Tibial nerve (tissue), 4 donors: ENCODE results near the gene PTPRT. TPM values are rescaled to one million over a fixed set of nuclear protein-coding genes. Genes with fewer than 3 reads are reported as not detected.

Experiments
- DNase-seq, 2 donors: peaks; one replicate each; pipeline ENCODE4 v3.0.0-alpha.2; 2019; ENCODE audit warnings: low spot score in 2 of 2
- H3K27ac ChIP-seq, 4 donors: fragments of 200-600 bp; sonication (generic) in 3 of 4; one replicate each; pipeline ENCODE4 v1.5.1; 2017 to 2019; ENCODE audit warnings: mild to moderate bottlenecking in 1 of 4
- H3K27me3 ChIP-seq, 2 donors: fragments of 200-600 bp; sonication (generic) in 1 of 2; one replicate each; pipeline versions ENCODE4 v1.5.1 to v1.6.0; 2017 to 2019
- H3K36me3 ChIP-seq, 3 donors: fragments of 200-600 bp; sonication (generic); one replicate each; pipeline ENCODE4 v1.5.1; 2018 to 2019
- H3K4me1 ChIP-seq, 4 donors: fragments of 200-600 bp; sonication (generic) in 3 of 4; one replicate each; pipeline ENCODE4 v1.5.1; 2017 to 2019
- H3K4me3 ChIP-seq, 4 donors: fragments of 200-600 bp; sonication (generic) in 3 of 4; one replicate each; pipeline ENCODE4 v1.5.1; 2017 to 2019; ENCODE audit warnings: mild to moderate bottlenecking in 1 of 4, moderate library complexity in 1 of 4
- H3K9me3 ChIP-seq, 4 donors: fragments of 200-600 bp; sonication (generic) in 3 of 4; one replicate each; pipeline ENCODE4 v1.5.1; 2017 to 2019
- CTCF ChIP-seq, 5 experiments: fragments of 200-600 bp in 3 of 5; fragments of 450-650 bp in 2 of 5; sonication (generic) in 3 of 5; IDR thresholded peaks; one replicate each; pipeline ENCODE4 v1.5.1; 2016 to 2019; ENCODE audit warnings: antibody characterized with exemption in 5 of 5, mild to moderate bottlenecking in 3 of 5, moderate library complexity in 2 of 5
- EP300 ChIP-seq, 2 donors: sonication (generic); formaldehyde crosslinking; IDR thresholded peaks; one replicate each; pipeline ENCODE4 v1.6.1; 2017; ENCODE audit warnings: antibody characterized with exemption in 2 of 2, mild to moderate bottlenecking in 1 of 2
- POLR2A ChIP-seq, 2 donors: fragments of 450-650 bp; IDR thresholded peaks; one replicate each; pipeline ENCODE4 v1.6.1; 2017; ENCODE audit warnings: antibody characterized with exemption in 2 of 2, mild to moderate bottlenecking in 2 of 2, moderate library complexity in 2 of 2
- WGBS, 2 donors: methylation state at CpG; one replicate each; pipeline ENCODE4 v1.1.5; 2018; 5-methylcytosine and 5-hydroxymethylcytosine counted together
- total RNA-seq, 4 donors: library from RNA; depleted of rRNA; stranded (reverse); fragments of >200 nt; gene quantifications; one replicate each; pipeline ENCODE4 v1.1.0, GENCODE V29; 2016

The PTPRT gene
- total RNA-seq, 4 donors from 2014 or later: under 0.01 TPM; not detected in 3

GRCh38 chr20:42308171-42308570, 881.5 kb downstream of the PTPRT start:
- no peaks in the 10 kb centered on the region for H3K36me3 ChIP-seq
- WGBS, 2 donors: 82 to 95% methylated on average over 4 of the region's 4 CpGs

GRCh38 chr20:42295592-42295991, 894.1 kb downstream of the PTPRT start:
- no peak for TF ChIP-seq CTCF (IDR thresholded peaks at IDR 0.05)
- no peak for TF ChIP-seq POLR2A (IDR thresholded peaks at IDR 0.05)
- WGBS, 2 donors: 84 to 87% methylated on average over 3 of the region's 3 CpGs
- no peaks in the 10 kb centered on the region for H3K9me3 ChIP-seq
- DNase-seq: no peak
- no peaks in the 10 kb centered on the region for H3K36me3 ChIP-seq
- no peaks in the 10 kb centered on the region for H3K27me3 ChIP-seq
- H3K27ac ChIP-seq: no peak overlapping the region
- H3K4me1 ChIP-seq: no peaks in the 10 kb centered on the region
- H3K4me3 ChIP-seq: no peak overlapping the region

More at GRCh38 chr20:42308171-42308570, 881.5 kb downstream of the PTPRT start:
- TF ChIP-seq POLR2A (IDR thresholded peaks at IDR 0.05) (no peak), EP300 (IDR thresholded peaks at IDR 0.05) (no peak), CTCF (IDR thresholded peaks at IDR 0.05) (no peak)
- no peaks in the 10 kb centered on the region for H3K27me3 ChIP-seq
- H3K4me1 ChIP-seq: no peaks in the 10 kb centered on the region
- H3K9me3 ChIP-seq: no peaks in the 10 kb centered on the region
- H3K4me3 ChIP-seq: no peak overlapping the region
- DNase-seq: no peak
- H3K27ac ChIP-seq: no peak overlapping the region

- H3K9me3 ChIP-seq: no peaks in the 10 kb centered on the region
- H3K27ac ChIP-seq: no peak overlapping the region
- DNase-seq: no peak
- H3K4me1 ChIP-seq: no peaks in the 10 kb centered on the region
- TF ChIP-seq CTCF (IDR thresholded peaks at IDR 0.05) (no peak), POLR2A (IDR thresholded peaks at IDR 0.05) (no peak), EP300 (IDR thresholded peaks at IDR 0.05) (no peak)
- H3K27me3 ChIP-seq: no peaks in the 10 kb centered on the region
- no peaks in the 10 kb centered on the region for H3K36me3 ChIP-seq
- H3K4me3 ChIP-seq: no peak overlapping the region
Measured at GRCh38 chr20:42294976-42295375, 894.7 kb downstream of the PTPRT start.

- peaks cover 0 to 14% (median 0%) of the 10 kb centered on the region in 4 donors for H3K9me3 ChIP-seq
- H3K4me1 ChIP-seq: no peaks in the 10 kb centered on the region
- 77% methylated on average over 4 of the region's 4 CpGs for WGBS, 2 donors
- no peak overlapping the region for H3K4me3 ChIP-seq
- no peak for DNase-seq
- no peaks in the 10 kb centered on the region for H3K36me3 ChIP-seq
- H3K27ac ChIP-seq: no peak overlapping the region
- H3K27me3 ChIP-seq: no peaks in the 10 kb centered on the region
- TF ChIP-seq POLR2A (IDR thresholded peaks at IDR 0.05): no peak
- no peak for TF ChIP-seq CTCF (IDR thresholded peaks at IDR 0.05)
- TF ChIP-seq EP300 (IDR thresholded peaks at IDR 0.05): no peak
Measured at GRCh38 chr20:42281801-42282200, 907.9 kb downstream of the PTPRT start.

- H3K27me3 ChIP-seq: no peaks in the 10 kb centered on the region
- no peaks in the 10 kb centered on the region for H3K36me3 ChIP-seq
- no peak for DNase-seq
- no peak for TF ChIP-seq POLR2A (IDR thresholded peaks at IDR 0.05)
- no peak for TF ChIP-seq EP300 (IDR thresholded peaks at IDR 0.05)
- TF ChIP-seq CTCF (IDR thresholded peaks at IDR 0.05): no peak
- H3K4me1 ChIP-seq: no peaks in the 10 kb centered on the region
- H3K9me3 ChIP-seq: no peaks in the 10 kb centered on the region
- WGBS, 2 donors: 61 to 65% methylated on average over 10 of the region's 10 CpGs
- no peak overlapping the region for H3K27ac ChIP-seq
- no peak overlapping the region for H3K4me3 ChIP-seq
Measured at GRCh38 chr20:42276718-42277602, 912.7 kb downstream of the PTPRT start.
